Mesothelial cell of epicardium (in vitro differentiated cells): ENCODE data around the gene TBPL2. TPM values are rescaled to one million over a fixed set of nuclear protein-coding genes. Genes with fewer than 3 reads are reported as not detected.

Experiments used
- DNase-seq, 2 experiments: peaks; one replicate each; pipeline ENCODE4 v3.0.0; 2021; ENCODE audit warnings: low spot score in 2 of 2; ENCODE audit not compliant: unreplicated experiment in 2 of 2
- H3K27ac Mint-ChIP-seq: 2 replicates; pipeline ENCODE4 v1.8.0; 2021; ENCODE audit warnings: mixed read lengths
- H3K27me3 Mint-ChIP-seq: 2 replicates; pipeline ENCODE4 v1.8.0; 2021; ENCODE audit warnings: low read depth, mixed read lengths
- H3K36me3 Mint-ChIP-seq: 2 replicates; pipeline ENCODE4 v1.8.0; 2021; ENCODE audit warnings: mixed read lengths
- H3K4me1 Mint-ChIP-seq: 2 replicates; pipeline ENCODE4 v1.8.0; 2021; ENCODE audit warnings: mixed read lengths
- H3K4me3 Mint-ChIP-seq: 2 replicates; pipeline ENCODE4 v1.8.0; 2021; ENCODE audit warnings: mild to moderate bottlenecking, moderate library complexity, mixed read lengths
- H3K9me3 Mint-ChIP-seq: 2 replicates; pipeline ENCODE4 v1.8.0; 2021; ENCODE audit warnings: mixed read lengths
- CTCF ChIP-seq: fragments of 200-600 bp; sonication (generic); IDR thresholded peaks from one replicate; pipeline ENCODE4 v1.5.0; 2021; ENCODE audit warnings: antibody characterized with exemption; ENCODE audit not compliant: unreplicated experiment
- total RNA-seq: library from RNA; stranded (reverse); gene quantifications from 3 replicates; pipeline ENCODE4 v1.2.1, GENCODE V29; 2021

TBPL2 gene
- total RNA-seq, 1 donor from 2014 or later: not detected

DNA sequence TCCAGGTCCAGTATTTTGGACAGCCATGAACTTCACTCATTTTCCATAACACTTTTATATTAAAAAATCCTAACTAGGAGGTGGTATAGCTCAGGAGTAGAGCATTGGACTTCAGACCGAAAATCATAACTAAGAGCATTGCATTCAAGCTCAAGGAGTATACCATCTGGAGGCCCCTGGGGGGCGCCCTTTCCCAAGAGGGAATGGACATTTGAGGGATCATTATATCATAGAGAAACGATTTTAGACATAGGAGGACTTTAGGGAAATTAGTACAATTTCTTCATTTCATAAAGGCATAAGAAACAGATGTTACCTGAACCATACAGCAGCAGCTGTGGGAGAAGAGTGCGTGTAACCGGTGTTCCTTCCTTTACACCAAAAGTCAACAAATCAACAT lies 23.6 kb downstream of the TBPL2 start:
- no peaks in the 10 kb centered on the region for H3K36me3 Mint-ChIP-seq
- H3K27me3 Mint-ChIP-seq: peaks cover 26% of the 10 kb centered on the region
- no peaks in the 10 kb centered on the region for H3K9me3 Mint-ChIP-seq
- TF ChIP-seq CTCF: peak; percentile 54
- H3K4me1 Mint-ChIP-seq: peaks cover 15% of the 10 kb centered on the region
- no peak overlapping the region for H3K4me3 Mint-ChIP-seq
- no peak overlapping the region for H3K27ac Mint-ChIP-seq
- no peak for DNase-seq

GRCh38 chr14:55414551-55414950 lies 25.9 kb downstream of the TBPL2 start:
- Mint-ChIP-seq H3K27ac (no peak overlapping the region), H3K4me3 (no peak overlapping the region), H3K27me3 (peaks cover 25% of the 10 kb centered on the region), H3K4me1 (peaks cover 30% of the 10 kb centered on the region), H3K36me3 (no peaks in the 10 kb centered on the region), H3K9me3 (no peaks in the 10 kb centered on the region)
- no peak for TF ChIP-seq CTCF
- DNase-seq: no peak

DNA sequence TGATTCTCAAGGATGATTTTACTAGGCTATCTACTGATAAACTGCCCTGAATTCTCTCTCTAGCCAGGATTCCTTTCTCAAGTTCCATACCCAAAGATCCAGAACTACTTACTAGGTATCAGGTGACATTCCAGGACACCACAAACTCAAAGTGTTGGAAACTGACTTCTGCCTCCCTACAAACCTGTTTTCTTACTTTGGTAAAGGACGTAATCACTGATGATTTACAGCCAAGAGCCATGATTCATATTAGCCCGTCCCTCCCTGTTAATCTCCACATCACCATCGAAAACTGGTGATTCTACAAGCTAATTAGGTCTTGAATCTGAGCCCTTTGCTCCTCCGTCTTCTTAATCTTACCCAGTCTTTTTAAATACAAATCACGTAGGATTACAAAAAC lies 27.7 kb downstream of the TBPL2 start:
- peaks cover 25% of the 10 kb centered on the region for H3K27me3 Mint-ChIP-seq
- no peaks in the 10 kb centered on the region for H3K9me3 Mint-ChIP-seq
- H3K27ac Mint-ChIP-seq: peak overlapping the region; percentile 92
- DNase-seq: no peak
- no peak for TF ChIP-seq CTCF
- H3K4me3 Mint-ChIP-seq: peak overlapping the region; percentile 89
- peaks cover 33% of the 10 kb centered on the region for H3K4me1 Mint-ChIP-seq
- no peaks in the 10 kb centered on the region for H3K36me3 Mint-ChIP-seq

GRCh38 chr14:55411426-55412389 lies 28.7 kb downstream of the TBPL2 start, which contains the start of gene ATG14:
Gene ATG14 (minus strand): TSS chr14:55411830. CDS start chr14:55411822, 8 bp downstream.
- peaks cover 23% of the 10 kb centered on the region for H3K27me3 Mint-ChIP-seq
- H3K4me1 Mint-ChIP-seq: peaks cover 31% of the 10 kb centered on the region
- DNase-seq: peak; percentile 73 to 80

DNA sequence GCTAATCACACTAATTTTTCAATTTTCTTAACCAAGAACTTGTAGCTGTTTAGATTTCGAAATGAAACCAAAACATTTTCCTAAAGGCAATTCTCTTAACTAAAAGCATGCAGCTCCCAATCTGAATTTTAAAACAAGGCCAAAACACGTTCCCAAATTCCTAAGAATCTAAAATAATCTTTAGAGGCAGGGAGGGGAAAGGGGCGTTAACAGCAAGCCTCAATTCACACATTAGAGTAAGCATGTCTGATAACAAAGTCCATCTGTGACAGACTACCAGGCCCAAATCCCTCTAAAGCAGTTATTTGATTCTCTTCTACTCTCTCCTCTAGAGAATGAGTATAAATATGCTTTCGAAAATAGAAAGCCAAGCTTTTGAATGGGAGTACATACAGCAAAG lies 29.5 kb downstream of the TBPL2 start:
- Mint-ChIP-seq H3K36me3 (no peaks in the 10 kb centered on the region), H3K4me1 (peaks cover 31% of the 10 kb centered on the region), H3K27me3 (peaks cover 17% of the 10 kb centered on the region), H3K27ac (peak overlapping the region; percentile 92), H3K4me3 (peak overlapping the region; percentile 89), H3K9me3 (no peaks in the 10 kb centered on the region)
- TF ChIP-seq CTCF: no peak
- DNase-seq: no peak

More at GRCh38 chr14:55411426-55412389, 28.7 kb downstream of the TBPL2 start, which contains the start of gene ATG14:
- peak within 1 kb of the TSS; percentile 89 for H3K4me3 Mint-ChIP-seq
- H3K36me3 Mint-ChIP-seq: no peaks in the 10 kb centered on the region
- H3K27ac Mint-ChIP-seq: peak within 1 kb of the TSS; percentile 92
- TF ChIP-seq CTCF: no peak
- H3K9me3 Mint-ChIP-seq: no peaks in the 10 kb centered on the region
